Ishikawa (cell line): Measurements from ENCODE around the gene SUMO3.

Experiments used
- EP300 ChIP-seq: IDR thresholded peaks from 2 replicates; pipeline ENCODE4 v1.6.1; 2012; ENCODE audit warnings: borderline replicate concordance
- FOXM1 ChIP-seq: IDR thresholded peaks from 2 replicates; pipeline ENCODE4 v1.6.1; 2012; ENCODE audit warnings: low read depth, borderline replicate concordance
- RAD21 ChIP-seq: IDR thresholded peaks from 2 replicates; pipeline ENCODE4 v1.6.1; 2012; ENCODE audit warnings: low read depth
- REST ChIP-seq: IDR thresholded peaks from 2 replicates; pipeline ENCODE4 v1.6.1; 2012; ENCODE audit warnings: low read depth, mild to moderate bottlenecking
- TF ChIP-seq, protein P1 (sequence below): IDR thresholded peaks from 2 replicates; pipeline ENCODE4 v1.6.1; 2012

- TF ChIP-seq REST = no peak
- no peak for TF ChIP-seq RAD21
- no peak for TF ChIP-seq FOXM1
- TF ChIP-seq, protein P1, sequence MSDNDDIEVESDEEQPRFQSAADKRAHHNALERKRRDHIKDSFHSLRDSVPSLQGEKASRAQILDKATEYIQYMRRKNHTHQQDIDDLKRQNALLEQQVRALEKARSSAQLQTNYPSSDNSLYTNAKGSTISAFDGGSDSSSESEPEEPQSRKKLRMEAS = no peak
- TF ChIP-seq EP300 = no peak
Measured at GRCh38 chr21:44819283-44820243, 1.7 kb upstream of the SUMO3 start.
